Measurements from ENCODE around the gene TULP1.

DNA sequence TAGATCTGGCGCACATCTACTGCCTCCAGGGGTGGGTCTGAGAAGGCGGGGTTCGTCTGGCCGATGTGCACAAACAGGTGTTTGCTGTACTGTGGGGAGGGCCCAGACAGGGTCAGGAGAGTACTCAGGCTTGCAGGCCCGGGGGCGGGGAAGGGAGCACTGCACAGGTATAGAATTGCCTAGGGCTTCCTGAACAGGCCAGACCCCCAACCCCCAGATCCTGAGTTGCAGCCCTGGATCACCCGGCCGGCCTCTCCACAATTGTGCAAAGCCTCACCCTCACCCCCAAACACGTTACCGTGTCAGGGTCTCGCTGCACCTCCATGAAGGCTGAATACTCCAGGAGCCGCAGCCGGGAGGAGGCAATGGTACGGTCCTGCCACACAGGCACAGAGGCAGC lies 36.7 kb downstream of the TULP1 start:
- TF ChIP-seq POLR2A (IDR thresholded peaks at IDR 0.05) (no peak), CTCF (IDR thresholded peaks at IDR 0.05) (no peak)
